ENCODE data around the gene MBNL2.

MBNL2 gene

GRCh38 chr13:97212004-97212403 is 10.1 kb upstream of the MBNL2 start:
- DNase-seq = no peak

- DNase-seq = peak; percentile 81
Observed at GRCh38 chr13:97212601-97213040, 9.5 kb upstream of the MBNL2 start.

- DNase-seq = peak; percentile 11
Observed at GRCh38 chr13:97214921-97215320, 7.2 kb upstream of the MBNL2 start.

- DNase-seq = no peak
Observed at GRCh38 chr13:97215325-97215724, 6.8 kb upstream of the MBNL2 start.

GRCh38 chr13:97219226-97219625 is 2.9 kb upstream of the MBNL2 start:
- DNase-seq = no peak

GRCh38 chr13:97220151-97220900 is 1.8 kb upstream of the MBNL2 start:
- no peak for DNase-seq

- DNase-seq = no peak
Observed at GRCh38 chr13:97221046-97221445, 1.1 kb upstream of the MBNL2 start.

- no peak for DNase-seq
Observed at GRCh38 chr13:97221466-97221865, 667 bp upstream of the MBNL2 start.

- DNase-seq = peak; percentile 71
Observed at GRCh38 chr13:97223037-97223710, 1.0 kb downstream of the MBNL2 start.

GRCh38 chr13:97223711-97224541 is 1.8 kb downstream of the MBNL2 start:
- DNase-seq = peak; percentile 22

GRCh38 chr13:97224544-97225300 is 2.6 kb downstream of the MBNL2 start:
- DNase-seq = peak; percentile 42

GRCh38 chr13:97225533-97225932 is 3.4 kb downstream of the MBNL2 start:
- no peak for DNase-seq

- DNase-seq = no peak
Observed at GRCh38 chr13:97226013-97226412, 3.9 kb downstream of the MBNL2 start.

GRCh38 chr13:97226788-97227627 is 4.9 kb downstream of the MBNL2 start:
- DNase-seq = peak; percentile 7

GRCh38 chr13:97228850-97229521 is 6.9 kb downstream of the MBNL2 start:
- DNase-seq = no peak

GRCh38 chr13:97229699-97230098 is 7.6 kb downstream of the MBNL2 start:
- no peak for DNase-seq

- DNase-seq = no peak
Observed at GRCh38 chr13:97231118-97231828, 9.1 kb downstream of the MBNL2 start.

- no peak for DNase-seq
Observed at GRCh38 chr13:97231829-97232196, 9.7 kb downstream of the MBNL2 start.

- no peak for DNase-seq
Observed at GRCh38 chr13:97233499-97233898, 11.4 kb downstream of the MBNL2 start.

- no peak for DNase-seq
Observed at GRCh38 chr13:97234236-97234635, 12.1 kb downstream of the MBNL2 start.

GRCh38 chr13:97234742-97235141 is 12.6 kb downstream of the MBNL2 start:
- DNase-seq = no peak

All from COR-L47 (cell line).